Cortex of kidney (tissue), 1 donor: ENCODE data around the gene MSI2.

Experiments
- DNase-seq: peaks from one replicate; lab custom pipeline; 2025; lab: John Stamatoyannopoulos, UW

MSI2 gene

GRCh38 chr17:57342963-57343589 is 86.8 kb downstream of the MSI2 start:
- DNase-seq: no peak

GRCh38 chr17:57343717-57344116 is 87.4 kb downstream of the MSI2 start:
- DNase-seq: no peak

GRCh38 chr17:57344261-57344660 is 87.9 kb downstream of the MSI2 start:
- DNase-seq: no peak

- no peak for DNase-seq
Observed at GRCh38 chr17:57349541-57350247, 93.4 kb downstream of the MSI2 start.

- no peak for DNase-seq
Observed at GRCh38 chr17:57350266-57350665, 93.9 kb downstream of the MSI2 start.

GRCh38 chr17:57352665-57353175 is 96.4 kb downstream of the MSI2 start:
- no peak for DNase-seq

- no peak for DNase-seq
Observed at GRCh38 chr17:57354673-57355072, 98.3 kb downstream of the MSI2 start.

- no peak for DNase-seq
Observed at GRCh38 chr17:57355090-57355859, 99.0 kb downstream of the MSI2 start.

- no peak for DNase-seq
Observed at GRCh38 chr17:57356153-57356718, 99.9 kb downstream of the MSI2 start.

GRCh38 chr17:57356719-57357391 is 100.5 kb downstream of the MSI2 start:
- no peak for DNase-seq

- no peak for DNase-seq
Observed at GRCh38 chr17:57357392-57357784, 101.1 kb downstream of the MSI2 start.

- DNase-seq: no peak
Observed at GRCh38 chr17:57357830-57358430, 101.6 kb downstream of the MSI2 start.

- DNase-seq: no peak
Observed at GRCh38 chr17:57360266-57360665, 103.9 kb downstream of the MSI2 start.

GRCh38 chr17:57362797-57363556 is 106.7 kb downstream of the MSI2 start:
- no peak for DNase-seq

GRCh38 chr17:57363580-57363979 is 107.3 kb downstream of the MSI2 start:
- no peak for DNase-seq

GRCh38 chr17:57363998-57364643 is 107.8 kb downstream of the MSI2 start:
- no peak for DNase-seq

- no peak for DNase-seq
Observed at GRCh38 chr17:57365420-57365819, 109.1 kb downstream of the MSI2 start.

GRCh38 chr17:57366177-57366557 is 109.8 kb downstream of the MSI2 start:
- no peak for DNase-seq

GRCh38 chr17:57366558-57367351 is 110.4 kb downstream of the MSI2 start:
- no peak for DNase-seq
